Astrocyte (in vitro differentiated cells and primary cell): ENCODE results near the gene MEGF6.

Source experiments
- CTCF ChIP-seq: IDR thresholded peaks from 2 replicates; pipeline ENCODE4 v1.5.1; 2011; ENCODE audit warnings: low read depth, mild to moderate bottlenecking, inconsistent platforms, low read length, moderate library complexity; ENCODE audit not compliant: insufficient read depth
- EZH2 ChIP-seq: IDR thresholded peaks from 2 replicates; pipeline ENCODE4 v1.6.1; 2012; ENCODE audit warnings: mild to moderate bottlenecking, low read length, inconsistent platforms; ENCODE audit not compliant: insufficient read depth

- TF ChIP-seq CTCF (no peak), EZH2 (no peak)
Measured at GRCh38 chr1:3511856-3512255, 99.5 kb downstream of the MEGF6 start.
